HepG2 (cell line): ENCODE data around the gene SELENOI.

ENCODE experiments used
- ATF7 ChIP-seq, 2 experiments: fragments of 450-650 bp in 1 of 2; sonication (generic) in 1 of 2; formaldehyde crosslinking in 1 of 2; IDR thresholded peaks; 2 replicates each; pipeline versions ENCODE4 v1.4.0 to v1.6.1; 2016 to 2020; ENCODE audit warnings: antibody characterized with exemption in 1 of 2, mild to moderate bottlenecking in 1 of 2, missing genetic modification reagents in 1 of 2
- ELF4 ChIP-seq: sonication (generic); formaldehyde crosslinking; IDR thresholded peaks from 2 replicates; pipeline ENCODE4 v1.5.0; 2020; ENCODE audit warnings: missing genetic modification reagents, mild to moderate bottlenecking, moderate library complexity, borderline replicate concordance
- FOXM1 ChIP-seq: sonication (generic); formaldehyde crosslinking; IDR thresholded peaks from 2 replicates; pipeline ENCODE4 v1.5.0; 2020; ENCODE audit warnings: missing genetic modification reagents
- GLI4 ChIP-seq: sonication (generic); formaldehyde crosslinking; IDR thresholded peaks from 2 replicates; pipeline ENCODE4 v1.5.1; 2020; ENCODE audit warnings: missing genetic modification reagents, mild to moderate bottlenecking, moderate library complexity, borderline replicate concordance
- GTF2F1 ChIP-seq: fragments of 150-350 bp; IDR thresholded peaks from 2 replicates; pipeline ENCODE4 v1.6.1; 2014; ENCODE audit warnings: low read length
- NFIC ChIP-seq: IDR thresholded peaks from 2 replicates; pipeline ENCODE4 v1.6.1; 2012; ENCODE audit warnings: mild to moderate bottlenecking, low read length, inconsistent platforms
- ZNF329 ChIP-seq: sonication (generic); formaldehyde crosslinking; IDR thresholded peaks from 2 replicates; pipeline ENCODE4 v1.9.0; 2021; ENCODE audit warnings: low read depth, mild to moderate bottlenecking, missing genetic modification reagents
- ZNF749 ChIP-seq: sonication (generic); formaldehyde crosslinking; IDR thresholded peaks from 2 replicates; pipeline ENCODE4 v1.8.0; 2022; ENCODE audit warnings: mild to moderate bottlenecking, missing genetic modification reagents, moderate library complexity, borderline replicate concordance
- ZNF776 ChIP-seq: sonication (generic); formaldehyde crosslinking; IDR thresholded peaks from 2 replicates; pipeline ENCODE4 v1.4.0; 2020; ENCODE audit warnings: mild to moderate bottlenecking, missing genetic modification reagents
- TF ChIP-seq, protein P1 (sequence below): fragments of 450-650 bp; IDR thresholded peaks from 2 replicates; pipeline ENCODE4 v1.6.1; 2017
- TF ChIP-seq, protein P2 (sequence below): sonication (generic); formaldehyde crosslinking; IDR thresholded peaks from 2 replicates; pipeline ENCODE4 v1.5.1; 2020; ENCODE audit warnings: missing genetic modification reagents, mild to moderate bottlenecking, borderline replicate concordance
- TF ChIP-seq, protein P3 (sequence below): sonication (generic); formaldehyde crosslinking; IDR thresholded peaks from 2 replicates; pipeline ENCODE4 v1.8.1; 2022; ENCODE audit warnings: mild to moderate bottlenecking, missing genetic modification reagents
- TF ChIP-seq, protein P4 (sequence below): sonication (generic); formaldehyde crosslinking; IDR thresholded peaks from 2 replicates; pipeline ENCODE4 v1.4.0; 2020; ENCODE audit warnings: missing genetic modification reagents

DNA sequence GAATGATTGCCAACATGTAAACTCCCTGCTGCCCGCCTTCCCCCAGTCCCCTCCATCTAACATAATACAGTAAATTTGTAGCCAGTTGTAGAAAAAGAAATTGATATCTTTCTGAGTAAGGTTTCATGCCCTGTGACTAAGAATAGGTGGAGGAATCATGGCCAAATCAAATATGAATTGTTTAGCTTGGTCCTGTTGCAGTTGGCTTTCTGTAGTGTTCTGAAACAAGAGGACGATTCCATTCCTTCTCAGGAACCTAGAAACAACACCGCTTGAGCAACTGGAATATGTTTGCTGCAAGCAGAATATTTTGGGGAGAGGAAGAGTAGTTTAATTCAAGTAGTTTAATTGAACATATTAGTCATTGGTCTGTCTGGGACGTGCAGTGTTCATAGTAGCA is 48.8 kb downstream of the SELENOI start:
- TF ChIP-seq ELF4 (CRISPR knock-in tag) (no peak), GLI4 (CRISPR knock-in tag) (no peak), ATF7 (IDR thresholded peaks at IDR 0.05) (no peak), ATF7 (CRISPR knock-in tag; IDR thresholded peaks at IDR 0.05) (no peak), ZNF776 (no peak), ZNF329 (CRISPR knock-in tag) (no peak), NFIC (no peak), ZNF749 (no peak), GTF2F1 (no peak), FOXM1 (CRISPR knock-in tag) (no peak)
- TF ChIP-seq, protein P1, sequence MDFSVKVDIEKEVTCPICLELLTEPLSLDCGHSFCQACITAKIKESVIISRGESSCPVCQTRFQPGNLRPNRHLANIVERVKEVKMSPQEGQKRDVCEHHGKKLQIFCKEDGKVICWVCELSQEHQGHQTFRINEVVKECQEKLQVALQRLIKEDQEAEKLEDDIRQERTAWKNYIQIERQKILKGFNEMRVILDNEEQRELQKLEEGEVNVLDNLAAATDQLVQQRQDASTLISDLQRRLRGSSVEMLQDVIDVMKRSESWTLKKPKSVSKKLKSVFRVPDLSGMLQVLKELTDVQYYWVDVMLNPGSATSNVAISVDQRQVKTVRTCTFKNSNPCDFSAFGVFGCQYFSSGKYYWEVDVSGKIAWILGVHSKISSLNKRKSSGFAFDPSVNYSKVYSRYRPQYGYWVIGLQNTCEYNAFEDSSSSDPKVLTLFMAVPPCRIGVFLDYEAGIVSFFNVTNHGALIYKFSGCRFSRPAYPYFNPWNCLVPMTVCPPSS, result no peak
- TF ChIP-seq, protein P2, sequence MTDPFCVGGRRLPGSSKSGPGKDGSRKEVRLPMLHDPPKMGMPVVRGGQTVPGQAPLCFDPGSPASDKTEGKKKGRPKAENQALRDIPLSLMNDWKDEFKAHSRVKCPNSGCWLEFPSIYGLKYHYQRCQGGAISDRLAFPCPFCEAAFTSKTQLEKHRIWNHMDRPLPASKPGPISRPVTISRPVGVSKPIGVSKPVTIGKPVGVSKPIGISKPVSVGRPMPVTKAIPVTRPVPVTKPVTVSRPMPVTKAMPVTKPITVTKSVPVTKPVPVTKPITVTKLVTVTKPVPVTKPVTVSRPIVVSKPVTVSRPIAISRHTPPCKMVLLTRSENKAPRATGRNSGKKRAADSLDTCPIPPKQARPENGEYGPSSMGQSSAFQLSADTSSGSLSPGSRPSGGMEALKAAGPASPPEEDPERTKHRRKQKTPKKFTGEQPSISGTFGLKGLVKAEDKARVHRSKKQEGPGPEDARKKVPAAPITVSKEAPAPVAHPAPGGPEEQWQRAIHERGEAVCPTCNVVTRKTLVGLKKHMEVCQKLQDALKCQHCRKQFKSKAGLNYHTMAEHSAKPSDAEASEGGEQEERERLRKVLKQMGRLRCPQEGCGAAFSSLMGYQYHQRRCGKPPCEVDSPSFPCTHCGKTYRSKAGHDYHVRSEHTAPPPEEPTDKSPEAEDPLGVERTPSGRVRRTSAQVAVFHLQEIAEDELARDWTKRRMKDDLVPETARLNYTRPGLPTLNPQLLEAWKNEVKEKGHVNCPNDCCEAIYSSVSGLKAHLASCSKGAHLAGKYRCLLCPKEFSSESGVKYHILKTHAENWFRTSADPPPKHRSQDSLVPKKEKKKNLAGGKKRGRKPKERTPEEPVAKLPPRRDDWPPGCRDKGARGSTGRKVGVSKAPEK (CRISPR knock-in tag), result no peak
- TF ChIP-seq, protein P3, sequence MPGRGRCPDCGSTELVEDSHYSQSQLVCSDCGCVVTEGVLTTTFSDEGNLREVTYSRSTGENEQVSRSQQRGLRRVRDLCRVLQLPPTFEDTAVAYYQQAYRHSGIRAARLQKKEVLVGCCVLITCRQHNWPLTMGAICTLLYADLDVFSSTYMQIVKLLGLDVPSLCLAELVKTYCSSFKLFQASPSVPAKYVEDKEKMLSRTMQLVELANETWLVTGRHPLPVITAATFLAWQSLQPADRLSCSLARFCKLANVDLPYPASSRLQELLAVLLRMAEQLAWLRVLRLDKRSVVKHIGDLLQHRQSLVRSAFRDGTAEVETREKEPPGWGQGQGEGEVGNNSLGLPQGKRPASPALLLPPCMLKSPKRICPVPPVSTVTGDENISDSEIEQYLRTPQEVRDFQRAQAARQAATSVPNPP (CRISPR knock-in tag), result no peak
- TF ChIP-seq, protein P4, sequence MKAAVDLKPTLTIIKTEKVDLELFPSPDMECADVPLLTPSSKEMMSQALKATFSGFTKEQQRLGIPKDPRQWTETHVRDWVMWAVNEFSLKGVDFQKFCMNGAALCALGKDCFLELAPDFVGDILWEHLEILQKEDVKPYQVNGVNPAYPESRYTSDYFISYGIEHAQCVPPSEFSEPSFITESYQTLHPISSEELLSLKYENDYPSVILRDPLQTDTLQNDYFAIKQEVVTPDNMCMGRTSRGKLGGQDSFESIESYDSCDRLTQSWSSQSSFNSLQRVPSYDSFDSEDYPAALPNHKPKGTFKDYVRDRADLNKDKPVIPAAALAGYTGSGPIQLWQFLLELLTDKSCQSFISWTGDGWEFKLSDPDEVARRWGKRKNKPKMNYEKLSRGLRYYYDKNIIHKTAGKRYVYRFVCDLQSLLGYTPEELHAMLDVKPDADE (CRISPR knock-in tag), result no peak
